A549 treated with dexamethasone at 1 μM for 4 hours (cell line): Measurements from ENCODE around the gene ANP32E. TPM values are rescaled to one million over a fixed set of nuclear protein-coding genes. Genes with fewer than 3 reads are reported as not detected.

Experiments used
- total RNA-seq: library from RNA; stranded (reverse); fragments of 200-300 nt; extraction: Qiagen RNA extraction; gene quantifications from 5 replicates; pipeline ENCODE4 v1.2.3, GENCODE V29; 2022

The ANP32E gene
- total RNA-seq: 34.9 to 55.1 TPM (median 45.3 TPM) in 5 replicates

GRCh38 chr1:150235852-150236613, at the start of gene ANP32E:
Gene ANP32E, minus strand, starts transcription at chr1:150236112. Its CDS starts 326 bp downstream, at chr1:150235786.

DNA sequence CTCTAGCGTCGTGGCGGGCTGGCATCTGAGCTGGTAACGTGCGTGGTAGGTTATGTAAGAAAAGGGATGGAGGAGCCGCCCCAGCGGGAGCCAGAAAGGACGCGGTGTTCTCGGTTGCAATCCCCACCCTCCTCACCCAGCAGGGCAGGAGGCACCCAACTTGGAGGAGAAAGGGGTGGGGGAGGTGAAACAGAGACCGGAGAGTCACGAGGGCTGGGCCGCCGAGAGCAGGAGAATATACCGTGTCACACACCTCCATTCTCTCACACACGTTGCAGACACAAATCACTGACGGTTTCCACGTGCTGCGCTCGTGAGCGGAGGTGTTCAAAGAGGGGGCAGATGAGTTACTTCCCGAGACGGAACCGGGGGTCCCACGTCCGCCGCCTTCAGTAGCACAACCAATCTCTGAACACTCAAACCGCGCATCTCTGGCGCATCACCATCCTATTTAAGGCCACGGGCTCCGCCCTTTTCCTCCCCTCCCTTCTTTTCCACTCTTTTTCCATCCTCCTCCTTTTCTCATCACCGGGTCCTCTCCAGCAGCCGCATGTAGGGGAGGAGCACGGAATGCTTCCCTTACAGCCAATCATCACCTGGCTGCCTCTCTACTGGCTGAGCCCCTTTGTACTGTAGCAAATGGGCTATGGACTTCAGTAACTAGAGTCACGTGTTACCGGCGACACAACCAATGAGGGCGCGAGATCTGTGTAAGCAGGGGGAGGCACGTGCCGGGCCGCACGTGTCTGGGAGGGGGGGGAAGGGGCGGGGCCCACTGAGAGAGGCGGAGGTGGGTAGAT, 46.0 kb upstream of the ANP32E start, which contains the start of gene CIART:
CIART (plus strand) TSS at position 797 of the 800 bp plus-strand sequence. CDS start 714 bp downstream, outside the sequence.

DNA sequence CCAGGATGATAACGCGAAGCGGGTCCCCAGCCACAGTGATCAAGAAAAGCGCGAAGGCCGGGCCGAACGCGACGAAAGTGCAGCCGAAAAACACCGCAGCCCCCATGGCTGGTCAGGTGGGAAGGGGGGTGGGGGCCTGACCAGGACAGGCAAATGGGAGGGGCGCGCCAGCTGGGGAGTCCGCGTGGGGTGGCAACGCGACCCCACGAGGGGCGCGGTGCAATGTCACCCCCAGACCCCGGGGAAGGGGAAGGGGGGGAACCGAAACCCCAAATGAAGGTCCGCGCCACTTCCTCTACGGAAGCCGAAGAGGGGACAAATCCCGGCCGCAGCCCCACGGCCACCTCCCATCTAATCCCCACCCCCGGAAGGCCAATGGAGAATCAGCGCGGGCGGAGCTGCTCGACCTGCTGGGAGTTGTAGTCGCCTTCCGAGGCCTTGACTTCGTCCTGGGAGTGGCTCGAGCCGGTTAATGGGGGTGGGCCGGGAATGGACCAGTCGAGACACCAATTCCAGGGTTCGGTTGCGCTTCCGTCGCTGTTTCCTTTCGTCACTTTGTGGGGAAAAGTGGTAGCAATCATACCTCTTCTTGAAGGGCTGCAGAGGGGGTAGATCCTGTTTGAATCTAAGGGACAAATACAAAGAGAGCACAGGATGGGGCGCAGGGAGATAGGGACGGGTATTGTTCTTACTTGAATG, 32.9 kb upstream of the ANP32E start, which contains the start of gene APH1A:
APH1A (minus strand) TSS at position 312 of the 699 bp plus-strand sequence; CDS start at position 106, 206 bp downstream.

DNA sequence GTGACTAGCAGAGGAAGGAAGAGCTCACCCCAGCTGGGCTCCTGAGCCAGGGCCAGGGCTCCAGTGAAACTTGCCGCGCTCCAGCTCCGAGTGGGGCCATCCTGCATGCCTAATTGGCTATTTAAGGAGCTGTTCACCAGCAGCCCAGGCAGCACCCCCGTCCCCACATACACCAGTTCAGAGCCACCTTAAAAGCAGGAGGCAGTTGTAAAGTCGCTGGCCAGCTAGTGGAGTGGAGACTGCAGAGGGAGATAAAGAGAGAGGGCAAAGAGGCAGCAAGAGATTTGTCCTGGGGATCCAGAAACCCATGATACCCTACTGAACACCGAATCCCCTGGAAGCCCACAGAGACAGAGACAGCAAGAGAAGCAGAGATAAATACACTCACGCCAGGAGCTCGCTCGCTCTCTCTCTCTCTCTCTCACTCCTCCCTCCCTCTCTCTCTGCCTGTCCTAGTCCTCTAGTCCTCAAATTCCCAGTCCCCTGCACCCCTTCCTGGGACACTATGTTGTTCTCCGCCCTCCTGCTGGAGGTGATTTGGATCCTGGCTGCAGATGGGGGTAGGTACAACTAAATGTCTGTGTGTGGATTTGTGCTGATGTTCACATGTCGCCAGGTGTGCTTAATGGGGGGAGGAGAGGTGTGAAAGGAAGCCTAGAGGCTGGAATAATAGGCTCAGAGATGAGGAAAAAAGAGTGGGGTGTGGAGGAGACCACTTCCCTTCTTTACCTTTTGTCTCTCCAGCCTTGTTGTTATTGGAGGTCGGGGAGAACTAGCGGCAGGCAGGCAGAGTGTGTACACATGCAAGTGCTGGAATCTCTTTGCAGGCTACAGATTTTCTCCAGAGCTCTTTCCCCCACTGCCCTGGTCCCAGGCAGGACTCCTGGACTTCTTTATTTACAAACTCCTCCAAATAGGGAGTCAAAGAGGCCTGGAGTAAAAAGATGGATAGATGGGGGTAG, 22.0 kb upstream of the ANP32E start, which contains the start of gene CA14:
CA14 (plus strand) TSS at position 151 of the 962 bp plus-strand sequence; CDS start at position 506, 355 bp downstream.

Other genes starting within 250 kb of the ANP32E start
- gene OTUD7B, start 225.4 kb downstream of the ANP32E start, total RNA-seq: 7.7 to 15.5 TPM (median 13.9 TPM) in 5 replicates
- 13.9 to 18.6 TPM (median 16.3 TPM) in 5 replicates for gene VPS45, start 168.3 kb downstream of the ANP32E start, total RNA-seq
- 4.8 to 6.8 TPM (median 6.4 TPM) in 5 replicates for gene PLEKHO1, start 86.2 kb downstream of the ANP32E start, total RNA-seq
- 0.10 TPM in 1 of 5 replicates, not detected in the others for gene CA14, start 21.7 kb upstream of the ANP32E start, total RNA-seq
- gene APH1A, start 32.9 kb upstream of the ANP32E start, total RNA-seq: 120 to 133 TPM (median 130 TPM) in 5 replicates
- 0.22 to 0.63 TPM (median 0.27 TPM) in 4 of 5 replicates, not detected in the other for gene C1orf54, start 36.7 kb upstream of the ANP32E start, total RNA-seq
- gene CIART, start 46.4 kb upstream of the ANP32E start, total RNA-seq: 1.9 to 3.3 TPM (median 2.5 TPM) in 5 replicates
- gene MRPS21, start 57.7 kb upstream of the ANP32E start, total RNA-seq: 79.1 to 106 TPM (median 83.4 TPM) in 5 replicates
- 49.7 to 59.9 TPM (median 55.0 TPM) in 5 replicates for gene PRPF3, start 85.4 kb upstream of the ANP32E start, total RNA-seq
- gene RPRD2, start 128.0 kb upstream of the ANP32E start, total RNA-seq: 11.3 to 18.1 TPM (median 16.4 TPM) in 5 replicates